GM20000 (cell line): ENCODE data around the gene ZNF521.

Source experiments
- DNase-seq: peaks from one replicate; pipeline ENCODE4 v3.0.0; 2012; ENCODE audit warnings: low spot score
- CTCF ChIP-seq: IDR thresholded peaks from 2 replicates; pipeline ENCODE4 v1.5.1; 2012; ENCODE audit warnings: mild to moderate bottlenecking, control low read depth; ENCODE audit errors: extremely low read depth, missing control alignments

Gene ZNF521

GRCh38 chr18:25067275-25068025, 284.5 kb downstream of the ZNF521 start:
- no peak for DNase-seq
- TF ChIP-seq CTCF, result no peak

GRCh38 chr18:25066516-25066915, 285.4 kb downstream of the ZNF521 start:
- no peak for DNase-seq

GRCh38 chr18:25062720-25063119, 289.2 kb downstream of the ZNF521 start:
- no peak for DNase-seq
- TF ChIP-seq CTCF, result no peak

More at GRCh38 chr18:25066516-25066915, 285.4 kb downstream of the ZNF521 start:
- no peak for TF ChIP-seq CTCF

- DNase-seq, result no peak
Observed at GRCh38 chr18:25061395-25061794, 290.6 kb downstream of the ZNF521 start.

GRCh38 chr18:25058521-25058920, 293.4 kb downstream of the ZNF521 start:
- TF ChIP-seq CTCF, result no peak
- no peak for DNase-seq

More at GRCh38 chr18:25061395-25061794, 290.6 kb downstream of the ZNF521 start:
- no peak for TF ChIP-seq CTCF

- no peak for TF ChIP-seq CTCF
- DNase-seq, result no peak
Observed at GRCh38 chr18:25057491-25058050, 294.4 kb downstream of the ZNF521 start.

GRCh38 chr18:25056429-25056828, 295.5 kb downstream of the ZNF521 start:
- no peak for TF ChIP-seq CTCF
- no peak for DNase-seq
